Activated CD8-positive, alpha-beta memory T cell treated with anti-CD3 and anti-CD28 coated beads for 48 hours (primary cell): ENCODE data around the gene PKD2L2.
"Not testable (repeated sequence)": the region's sequence is repeated elsewhere in the genome, so short reads cannot be mapped to it uniquely, and the experiment has no call there.

Source experiments
- DNase-seq, 3 experiments: peaks; one replicate each; pipeline ENCODE4 v3.0.0-alpha.2; 2020; ENCODE audit warnings: low read depth in 2 of 3, low spot score in 2 of 3

Gene PKD2L2

DNA sequence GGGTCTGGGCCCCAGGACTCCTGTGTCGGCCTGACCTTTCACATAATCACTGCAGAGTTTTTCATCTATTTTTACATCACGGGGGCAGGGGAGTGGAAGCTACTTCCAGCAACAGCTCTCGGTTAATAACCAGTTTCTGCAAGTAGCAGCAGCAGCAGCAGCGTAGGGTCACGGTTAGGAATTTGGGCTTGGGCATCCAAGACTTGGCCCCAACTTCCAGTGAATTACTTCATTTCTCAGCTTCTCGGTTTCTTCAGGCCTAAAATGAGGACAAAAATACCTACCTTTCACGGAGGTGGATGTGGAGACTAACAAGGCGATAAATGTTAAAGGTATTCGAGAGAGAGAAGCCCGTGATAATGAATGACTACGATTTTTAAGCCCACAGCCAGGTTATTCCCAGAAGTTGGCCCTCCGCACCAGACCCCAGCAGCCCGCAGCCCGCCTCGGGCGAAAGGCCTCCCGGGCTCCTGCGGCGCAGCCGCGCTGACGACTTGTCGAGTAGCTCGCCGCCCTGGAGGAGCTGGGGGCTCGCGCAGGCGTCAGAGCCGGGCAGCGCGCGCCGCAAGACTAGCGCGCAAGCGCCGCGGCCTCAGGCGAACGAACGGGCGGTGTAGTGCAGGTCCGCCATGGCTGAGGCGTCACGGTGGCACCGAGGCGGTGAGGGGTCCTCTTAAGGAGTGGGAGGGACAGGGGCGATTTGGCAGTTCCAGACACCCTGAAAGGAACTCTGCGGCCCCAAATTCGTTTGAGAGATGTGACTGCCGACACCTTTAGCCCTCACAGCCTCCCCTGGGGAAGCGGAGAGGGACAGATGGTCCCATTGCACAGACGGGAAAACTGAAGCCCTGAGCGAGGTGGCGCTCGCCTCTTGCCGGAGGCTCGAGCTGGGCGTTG lies at the start of gene PKD2L2:
Gene PKD2L2, plus strand, starts transcription at position 595 of the 897 bp plus-strand sequence. Its CDS starts 35 bp downstream, at position 630.
- peak; percentile 57 to 73 (median 66) for DNase-seq

DNA sequence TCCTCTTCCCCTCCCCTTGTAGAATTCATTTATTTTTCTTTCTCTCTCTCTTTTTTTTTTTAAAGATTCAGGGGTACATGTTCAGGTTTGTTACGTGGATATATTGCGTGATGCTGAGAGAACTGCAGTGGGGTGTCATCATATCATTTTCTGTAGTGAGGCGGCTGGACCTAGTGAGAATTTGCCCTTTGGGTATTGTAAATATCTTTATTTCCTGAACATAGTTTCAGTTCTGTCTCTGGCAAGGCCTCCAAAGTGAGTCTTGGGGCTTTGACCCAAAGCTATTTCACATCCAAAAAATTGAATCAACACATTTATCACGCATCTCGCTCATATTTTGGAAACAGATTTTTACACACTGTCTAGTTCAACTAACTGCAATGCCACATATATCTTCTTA lies 47.0 kb upstream of the PKD2L2 start:
- DNase-seq: no peak

DNA sequence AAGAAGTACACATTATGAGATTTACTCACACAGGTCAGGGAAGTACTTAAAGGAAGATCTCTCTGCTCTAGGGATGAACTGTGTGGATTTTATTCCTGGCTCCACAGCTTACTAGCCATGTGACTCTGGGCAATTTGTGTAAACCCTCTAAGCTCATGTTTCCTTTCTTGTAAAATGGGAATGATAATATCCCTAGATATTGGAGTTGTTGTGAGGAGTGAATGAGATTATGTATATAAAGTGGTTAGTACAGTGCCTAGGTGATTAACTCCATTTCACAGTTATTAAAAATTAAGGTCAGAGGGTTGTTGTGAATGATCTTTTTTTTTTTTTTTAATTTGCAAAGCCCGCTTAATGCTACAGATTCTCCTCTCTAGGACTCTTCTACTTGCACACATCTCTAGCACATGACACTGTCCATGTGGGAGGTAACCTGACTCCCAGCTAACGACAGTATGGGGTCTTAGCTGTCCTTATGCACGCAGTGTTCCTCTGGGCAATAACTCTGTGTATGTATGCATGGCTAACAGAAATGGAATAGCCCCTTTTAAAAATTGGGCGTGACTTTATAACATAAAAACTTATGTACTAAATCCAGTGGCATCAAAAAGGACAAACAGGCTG lies 45.5 kb upstream of the PKD2L2 start:
- DNase-seq: no peak

DNA sequence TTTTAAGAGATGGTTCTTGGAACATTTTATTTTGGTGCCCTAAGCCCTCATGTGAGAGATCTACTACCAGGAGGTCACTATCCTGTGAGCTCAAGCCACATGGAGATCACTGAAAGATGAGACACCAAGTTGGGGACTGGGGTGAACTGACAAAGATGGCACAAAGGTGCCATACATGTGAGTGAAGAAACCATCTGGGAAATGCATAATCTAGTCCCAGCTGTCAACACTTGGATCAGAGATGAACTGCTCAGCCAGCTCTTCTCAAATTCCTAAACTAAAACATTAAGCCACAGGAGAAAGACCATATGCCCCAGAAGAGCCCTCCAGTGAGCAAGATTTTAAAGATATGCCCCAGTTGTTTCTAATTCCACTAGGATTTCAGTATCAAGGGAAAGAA lies 43.8 kb upstream of the PKD2L2 start:
- no peak for DNase-seq

DNA sequence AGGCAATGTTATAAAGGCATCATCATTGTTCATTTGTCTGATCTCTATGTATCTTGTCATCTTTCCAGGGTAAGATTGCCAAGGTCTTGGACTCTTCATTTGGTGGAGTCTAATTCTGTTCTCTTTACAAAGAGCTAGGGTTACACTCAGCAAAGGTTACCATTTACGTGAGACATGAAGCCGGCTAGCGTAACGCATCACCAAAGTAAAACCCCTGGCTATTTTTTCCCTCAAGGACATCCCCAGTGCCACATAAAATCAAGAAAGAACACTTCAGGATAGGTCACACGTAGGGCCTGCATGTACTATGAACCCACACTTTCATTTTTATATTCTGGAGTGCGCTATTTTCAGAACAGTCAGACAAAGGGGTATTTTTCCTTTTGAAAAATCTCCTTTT lies 41.6 kb upstream of the PKD2L2 start:
- DNase-seq: no peak

DNA sequence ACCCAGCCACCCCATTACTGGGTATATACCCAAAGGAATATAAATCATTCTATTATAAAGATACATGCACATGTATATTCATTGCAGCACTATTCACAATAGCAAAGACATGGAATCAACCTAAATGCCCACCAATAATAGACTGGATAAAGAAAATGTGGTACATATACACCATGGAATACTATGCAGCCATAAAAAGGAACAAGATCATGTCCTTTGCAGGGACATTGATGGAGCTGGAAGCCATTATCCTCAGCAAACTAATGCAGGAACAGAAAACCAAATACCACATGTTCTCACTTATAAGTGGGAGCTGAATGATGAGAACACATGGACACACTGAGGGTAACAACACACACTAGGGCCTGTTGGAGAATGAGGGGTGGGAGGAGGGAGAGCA lies 36.1 kb upstream of the PKD2L2 start:
- DNase-seq: not testable (repeated sequence)

DNA sequence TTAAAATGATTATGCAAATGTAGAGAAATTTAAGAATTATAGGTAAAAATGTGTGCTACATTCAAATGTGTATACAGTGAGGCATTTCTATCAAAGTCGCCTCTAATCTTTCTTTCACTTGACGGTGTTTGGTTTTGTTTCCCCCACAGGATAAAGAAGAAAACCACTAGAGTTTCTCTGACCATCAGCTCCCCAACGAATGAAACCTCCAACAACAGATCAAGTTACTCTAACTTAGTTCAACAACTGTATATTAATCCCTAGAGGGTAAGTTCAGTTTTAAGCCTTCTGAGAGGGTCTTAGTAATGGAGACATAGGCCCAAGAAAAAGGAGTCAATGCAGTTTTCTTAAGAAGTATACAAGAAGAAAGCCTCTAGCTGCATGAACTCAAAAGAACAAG lies 33.1 kb upstream of the PKD2L2 start:
- no peak for DNase-seq

DNA sequence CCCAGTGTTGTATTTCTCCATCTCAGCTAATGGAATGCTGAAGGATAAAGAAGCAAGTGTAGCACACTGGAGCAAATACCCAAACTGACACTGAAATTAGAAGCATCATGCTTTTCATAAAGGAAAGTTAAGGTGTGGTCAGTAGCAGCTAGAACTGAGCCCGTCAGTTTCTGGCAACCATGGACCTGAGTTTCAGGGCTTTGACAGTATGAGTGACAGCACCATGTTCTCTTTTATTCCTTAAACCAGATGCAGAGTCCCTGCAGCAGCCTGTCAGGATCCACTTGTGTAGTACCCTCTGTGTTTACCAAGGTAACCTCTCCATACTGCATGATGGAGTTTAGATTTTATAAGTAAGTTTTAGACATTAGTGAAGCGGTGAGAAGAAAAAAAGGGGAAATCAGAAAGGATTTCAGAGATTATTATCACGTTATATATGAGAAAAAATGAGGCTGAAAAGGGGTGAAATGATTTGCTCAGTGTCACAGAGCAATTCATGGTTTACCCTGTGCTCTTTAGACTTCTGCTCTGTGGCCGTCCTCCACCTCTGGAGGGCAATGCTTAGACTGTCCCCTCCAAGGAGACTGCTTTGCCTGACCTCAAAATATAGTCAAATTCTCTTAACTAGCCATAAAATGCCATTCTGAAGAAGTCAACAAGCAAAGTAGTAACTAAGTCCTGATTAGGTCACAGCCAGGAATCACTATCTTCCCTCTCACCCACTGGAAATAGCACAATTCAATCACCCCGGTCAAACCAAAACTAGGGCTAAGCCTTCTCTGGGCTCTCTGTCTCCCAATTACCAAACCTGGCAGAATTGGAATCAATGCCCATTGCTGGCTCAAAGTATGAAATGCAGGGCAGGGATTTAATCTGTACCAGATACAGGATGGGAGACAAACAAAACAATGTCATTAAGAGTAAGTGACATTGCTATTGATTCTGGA lies 32.1 kb upstream of the PKD2L2 start:
- no peak for DNase-seq

DNA sequence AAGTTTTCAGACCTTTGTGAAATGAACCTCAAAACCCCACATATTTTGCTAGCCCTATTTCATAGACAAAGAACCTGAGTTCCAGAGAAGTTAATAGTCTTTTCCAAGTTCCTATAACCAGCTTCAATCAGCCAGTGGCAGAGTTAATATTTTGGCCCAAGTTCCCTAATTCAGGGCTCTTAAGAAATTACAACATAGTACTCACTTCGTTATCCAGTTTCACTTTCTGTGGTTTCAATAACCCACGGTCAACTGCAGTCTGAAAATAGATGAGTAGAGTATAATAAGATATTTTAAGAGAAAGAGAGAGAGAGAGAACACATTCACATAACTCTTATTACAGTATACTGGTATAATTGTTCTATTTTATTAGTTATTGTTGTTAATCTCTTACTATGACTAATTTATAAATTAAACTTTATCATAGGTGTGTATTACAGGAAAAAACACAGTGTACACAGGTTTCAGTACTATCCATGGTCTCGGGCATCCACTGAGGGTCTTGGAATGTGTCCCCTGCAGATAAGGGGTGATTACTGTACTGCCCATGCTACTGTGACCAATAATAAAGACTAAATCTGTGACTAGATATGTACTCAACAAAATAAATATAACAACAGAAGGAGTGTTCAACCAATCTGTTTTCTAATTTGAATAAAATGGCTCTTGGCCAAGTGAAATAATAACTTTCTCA lies 30.9 kb upstream of the PKD2L2 start:
- no peak for DNase-seq

DNA sequence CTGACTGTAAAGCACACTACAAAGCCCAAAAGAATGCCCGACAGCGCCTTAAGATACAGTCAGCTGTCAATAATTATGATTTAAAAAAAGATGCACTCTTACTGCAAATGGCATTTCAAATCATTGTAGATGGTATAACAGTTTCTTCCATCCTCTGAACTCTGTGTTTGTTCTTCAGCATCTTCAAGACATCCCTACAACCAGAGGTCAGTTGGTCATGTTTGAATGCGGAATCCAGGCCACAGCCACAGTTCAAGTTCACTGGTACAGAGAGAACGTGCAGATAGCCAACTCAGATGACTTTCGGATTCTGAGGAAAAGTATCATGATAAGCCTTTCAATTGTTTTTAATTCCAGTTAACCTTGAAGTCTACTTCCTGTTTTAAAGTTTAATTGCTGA lies 30.3 kb upstream of the PKD2L2 start:
- no peak for DNase-seq

DNA sequence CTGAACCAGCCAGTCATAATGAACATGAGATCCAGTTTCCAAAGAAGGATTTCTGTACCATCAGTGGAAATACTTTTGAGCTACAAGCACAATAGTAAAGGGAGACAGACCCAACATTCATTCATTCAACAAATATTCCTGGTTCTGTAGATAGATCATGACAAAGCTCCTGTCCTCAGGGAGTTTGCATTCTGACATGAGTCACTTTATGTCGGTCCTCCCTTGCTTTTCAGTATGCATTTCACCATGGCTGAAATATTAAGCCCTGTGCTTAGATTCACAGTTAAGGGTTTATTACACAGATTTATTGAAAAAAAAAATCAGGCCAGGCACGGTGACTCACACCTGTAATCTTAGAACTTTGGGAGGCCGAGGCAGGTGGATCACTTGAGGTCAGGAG lies 27.0 kb upstream of the PKD2L2 start:
- no peak for DNase-seq

DNA sequence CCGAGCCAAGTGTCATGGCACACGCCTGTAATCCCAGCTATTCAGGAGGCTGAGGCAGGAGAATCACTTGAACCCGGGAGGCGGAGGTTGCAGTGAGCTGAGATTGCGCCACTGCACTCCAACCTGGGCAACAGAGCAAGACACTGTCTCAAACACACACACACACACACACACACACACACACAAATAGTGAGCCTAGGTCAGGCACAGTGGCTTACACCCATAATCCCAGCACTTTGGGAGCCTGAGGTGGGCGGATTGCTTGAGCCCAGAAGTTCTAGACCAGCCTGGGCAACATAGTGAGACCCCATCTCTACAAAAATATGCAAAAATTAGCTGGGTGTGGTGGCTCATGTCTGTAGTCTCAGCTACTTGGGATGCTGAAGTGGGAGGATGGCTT lies 25.6 kb upstream of the PKD2L2 start:
- DNase-seq: not testable (repeated sequence)

DNA sequence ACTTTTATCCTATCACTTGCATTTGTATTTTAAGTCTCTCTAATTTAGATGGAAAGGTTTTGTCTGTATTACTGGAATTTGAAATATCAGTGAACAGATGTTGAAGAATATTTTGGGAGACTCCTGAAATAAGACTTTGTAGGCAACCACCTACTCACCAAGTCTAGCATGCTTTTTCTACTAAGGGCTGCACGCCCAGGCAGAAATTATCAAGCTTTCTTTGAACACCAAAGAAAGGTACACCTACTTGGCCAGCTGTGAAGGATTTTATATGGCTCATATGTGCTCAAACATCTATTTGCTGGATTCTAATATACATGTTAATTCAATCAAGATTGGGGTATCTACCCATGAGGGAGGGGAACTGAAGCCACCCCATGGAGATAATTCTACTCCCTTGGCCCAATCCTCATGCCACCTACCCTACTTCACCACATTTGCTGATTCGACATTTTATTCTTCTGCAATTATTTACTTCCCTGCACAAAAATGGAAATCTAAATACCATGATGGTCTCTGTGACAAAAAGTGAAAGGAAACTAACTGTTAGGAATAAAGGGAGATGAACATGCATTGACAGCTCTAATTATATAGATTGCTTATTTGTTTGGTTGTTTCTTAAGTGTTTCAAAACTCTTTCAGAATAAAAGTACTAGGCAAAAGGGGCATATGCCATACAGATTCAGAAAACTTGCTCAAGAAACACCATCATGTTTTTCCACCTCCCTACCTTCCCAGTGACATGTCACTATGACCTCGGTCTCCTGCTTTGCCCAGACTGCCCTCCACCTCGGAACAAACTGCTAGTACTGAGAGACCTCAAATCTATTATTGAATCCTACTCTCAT lies 22.5 kb upstream of the PKD2L2 start:
- no peak for DNase-seq

DNA sequence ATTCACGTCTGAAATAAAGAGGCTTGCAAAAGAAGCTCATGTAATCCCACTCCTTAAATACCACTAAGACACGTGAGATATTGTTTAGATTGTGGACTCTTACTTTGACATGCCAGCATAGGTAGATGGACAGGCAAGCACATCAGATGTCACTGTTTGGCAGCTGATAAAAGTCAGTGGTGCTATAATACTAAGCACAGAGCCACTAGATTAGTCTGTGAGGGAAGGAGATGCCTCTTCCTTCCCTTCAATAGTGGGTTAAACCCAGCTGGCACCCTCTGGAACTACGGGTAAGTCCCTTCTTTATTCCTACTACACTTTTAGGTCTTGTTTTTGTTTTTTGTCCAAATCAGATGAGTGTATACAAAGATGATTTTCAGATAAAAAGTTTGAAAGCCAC lies 21.6 kb upstream of the PKD2L2 start, which contains the start of gene MYOT:
Gene MYOT, plus strand, starts transcription at position 197 of the 400 bp plus-strand sequence. CDS start 2,792 bp downstream, outside the sequence.
- no peak for DNase-seq

DNA sequence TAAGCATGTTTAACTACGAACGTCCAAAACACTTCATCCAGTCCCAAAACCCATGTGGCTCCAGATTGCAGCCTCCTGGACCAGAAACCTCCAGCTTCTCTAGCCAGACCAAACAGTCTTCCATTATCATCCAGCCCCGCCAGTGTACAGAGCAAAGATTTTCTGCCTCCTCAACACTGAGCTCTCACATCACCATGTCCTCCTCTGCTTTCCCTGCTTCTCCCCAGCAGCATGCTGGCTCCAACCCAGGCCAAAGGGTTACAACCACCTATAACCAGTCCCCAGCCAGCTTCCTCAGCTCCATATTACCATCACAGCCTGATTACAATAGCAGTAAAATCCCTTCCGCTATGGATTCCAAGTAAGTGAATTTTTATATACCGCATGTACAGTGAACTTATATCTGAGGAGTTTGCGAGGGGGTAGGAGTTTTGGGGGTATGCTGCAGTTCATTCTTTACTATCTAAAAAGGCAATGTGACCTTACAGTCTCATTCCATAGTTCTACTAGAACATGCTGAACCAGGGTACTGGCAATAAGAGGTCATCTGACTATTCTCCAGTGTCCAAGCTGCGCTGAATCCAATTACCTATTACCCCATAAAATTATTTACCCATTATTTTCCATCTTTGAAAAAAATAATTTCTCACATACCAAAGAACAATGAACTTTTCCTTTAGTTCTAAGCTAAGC lies 18.5 kb upstream of the PKD2L2 start:
- no peak for DNase-seq

DNA sequence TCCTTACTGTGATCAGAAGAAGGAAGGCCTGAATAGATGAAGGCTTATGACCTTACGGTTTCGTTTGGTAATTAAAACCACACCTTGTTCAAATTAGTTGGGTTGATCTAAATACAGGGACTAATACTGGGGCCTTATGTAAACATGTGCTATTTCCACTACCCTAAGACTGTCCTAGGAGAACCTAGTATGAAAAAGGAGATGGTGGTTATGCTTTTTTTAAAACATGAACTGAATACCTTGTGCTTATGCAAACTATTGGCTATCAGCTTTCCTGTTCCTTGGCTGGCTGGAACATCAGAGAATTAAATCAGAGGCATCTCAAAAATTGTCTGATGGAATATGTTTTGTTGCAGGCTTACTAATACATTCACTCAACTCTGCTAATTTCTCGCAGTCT lies 17.7 kb upstream of the PKD2L2 start:
- no peak for DNase-seq

DNA sequence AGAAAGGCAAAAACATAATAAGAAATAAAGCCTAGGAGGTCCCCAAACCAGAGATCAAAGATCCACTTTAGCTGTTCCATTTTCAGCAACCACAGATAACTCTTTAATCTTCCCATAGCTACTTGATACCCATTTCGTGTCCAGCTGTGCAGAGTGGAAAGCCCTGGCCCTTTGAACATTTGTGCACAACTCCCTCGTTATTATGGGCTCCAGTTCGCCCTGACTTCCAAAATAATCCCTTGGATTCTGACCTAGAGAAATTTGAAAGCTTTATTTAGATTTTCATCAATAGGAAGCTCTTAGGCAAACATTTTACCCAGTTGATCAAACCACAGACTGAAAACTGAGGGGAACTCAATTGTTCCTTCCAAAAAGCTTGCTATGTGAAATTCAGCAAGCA lies 16.8 kb upstream of the PKD2L2 start:
- no peak for DNase-seq

DNA sequence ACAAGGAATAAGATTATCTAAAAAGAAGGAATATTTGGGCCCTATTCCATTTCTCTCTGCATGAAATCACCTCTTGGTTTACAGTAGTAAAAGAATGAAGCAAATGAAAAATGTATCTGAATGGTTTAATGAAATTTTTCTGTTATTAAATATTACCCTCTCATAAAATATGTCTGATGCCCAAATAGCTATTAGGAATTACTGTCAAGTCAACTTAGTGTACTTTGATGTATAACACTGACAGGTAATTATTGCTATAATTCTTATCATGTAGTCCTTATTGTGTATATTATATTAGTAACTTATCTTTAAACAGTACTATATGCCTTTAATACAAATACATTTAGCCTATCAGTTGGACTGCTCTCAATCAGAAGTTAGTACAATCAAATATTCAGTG lies 13.2 kb upstream of the PKD2L2 start:
- no peak for DNase-seq

DNA sequence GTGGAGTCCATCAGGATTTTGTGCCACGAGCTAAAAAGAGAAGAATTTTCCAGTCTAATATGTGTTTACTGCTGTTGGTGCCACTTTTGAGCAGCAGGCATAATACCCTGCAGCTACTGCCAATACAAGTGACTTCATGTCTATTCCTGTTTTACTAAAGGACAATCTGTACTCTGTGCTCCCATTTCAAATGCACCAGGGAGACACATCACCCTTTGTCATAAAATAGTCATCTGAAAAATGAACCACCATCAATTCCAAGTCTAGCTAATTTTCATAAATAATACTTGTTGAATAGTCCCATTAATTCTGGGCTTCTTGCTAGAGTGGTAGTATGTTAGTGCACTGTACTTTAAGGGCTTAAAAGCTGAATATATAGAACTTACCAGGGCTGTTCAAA lies 8.9 kb upstream of the PKD2L2 start:
- no peak for DNase-seq
